Brain pericyte (primary cell): ENCODE results near the gene PPP2CA.
A peak's percentile ranks its signal among the peaks of the same experiment; 100 is the strongest.
"Not testable (repeated sequence)": the region's sequence is repeated elsewhere in the genome, so short reads cannot be mapped to it uniquely, and the experiment has no call there.

ENCODE experiments used
- DNase-seq: peaks from one replicate; pipeline ENCODE4 v3.0.0-alpha.2; 2012; ENCODE audit warnings: low read depth, low spot score

PPP2CA gene

DNA sequence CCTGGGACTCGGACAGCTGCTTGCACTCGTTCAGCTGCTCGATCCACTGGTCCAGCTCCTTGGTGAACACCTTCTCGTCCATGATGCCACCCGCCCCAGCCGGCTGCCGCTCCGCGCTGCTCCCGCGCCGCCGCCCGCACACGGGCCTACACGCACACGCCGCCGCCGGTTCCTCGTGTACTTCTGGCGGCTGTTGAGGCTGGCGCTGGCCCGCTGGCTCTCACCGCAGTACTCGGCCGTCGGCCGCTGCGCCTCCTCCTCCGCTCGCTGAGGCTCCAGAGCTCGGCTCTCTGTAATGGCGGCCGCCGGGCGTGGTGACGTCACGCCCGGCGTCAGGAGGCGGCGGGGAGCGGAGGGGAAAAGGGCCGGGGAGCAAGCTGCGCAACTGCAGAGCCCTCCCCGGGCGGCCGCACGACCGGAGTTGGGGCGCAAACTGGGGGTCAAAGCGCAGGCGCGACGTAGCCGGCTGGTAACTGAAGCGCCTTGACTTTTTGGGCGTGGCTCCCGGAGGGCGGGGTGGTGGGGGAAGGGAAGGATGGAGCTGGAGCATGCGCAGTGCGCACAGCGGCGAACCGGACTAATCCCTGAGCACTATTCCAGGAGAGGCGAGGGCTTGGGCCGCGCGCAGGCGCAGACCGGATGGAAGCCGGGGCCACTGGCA is at the start of gene PPP2CA:
PPP2CA (minus strand) TSS at position 294 of the 661 bp plus-strand sequence; CDS start at position 82, 212 bp downstream.
- peak; percentile 97 for DNase-seq

GRCh38 chr5:134273642-134274395 is 47.9 kb upstream of the PPP2CA start:
- no peak for DNase-seq

DNA sequence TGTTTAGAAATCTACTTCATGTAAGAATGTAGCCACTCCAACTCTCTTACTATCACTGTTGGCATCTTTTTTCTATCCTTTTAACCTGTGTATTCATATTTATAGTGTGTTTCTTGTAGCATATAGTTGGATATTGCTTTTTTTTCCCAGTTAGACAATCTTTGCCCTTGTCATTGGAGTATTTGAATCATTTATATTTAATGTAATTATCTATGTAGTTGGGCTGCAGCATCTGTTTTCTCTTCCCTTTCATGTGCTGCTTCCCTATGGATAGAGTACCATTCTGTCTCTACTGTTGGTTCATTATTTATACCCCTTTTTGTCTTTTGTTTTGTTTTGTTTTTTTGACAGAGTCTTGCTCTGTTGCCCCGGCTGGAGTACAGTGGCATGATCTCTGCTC is 45.2 kb upstream of the PPP2CA start:
- DNase-seq = no peak

GRCh38 chr5:134268919-134269318 is 43.0 kb upstream of the PPP2CA start:
- DNase-seq = no peak

DNA sequence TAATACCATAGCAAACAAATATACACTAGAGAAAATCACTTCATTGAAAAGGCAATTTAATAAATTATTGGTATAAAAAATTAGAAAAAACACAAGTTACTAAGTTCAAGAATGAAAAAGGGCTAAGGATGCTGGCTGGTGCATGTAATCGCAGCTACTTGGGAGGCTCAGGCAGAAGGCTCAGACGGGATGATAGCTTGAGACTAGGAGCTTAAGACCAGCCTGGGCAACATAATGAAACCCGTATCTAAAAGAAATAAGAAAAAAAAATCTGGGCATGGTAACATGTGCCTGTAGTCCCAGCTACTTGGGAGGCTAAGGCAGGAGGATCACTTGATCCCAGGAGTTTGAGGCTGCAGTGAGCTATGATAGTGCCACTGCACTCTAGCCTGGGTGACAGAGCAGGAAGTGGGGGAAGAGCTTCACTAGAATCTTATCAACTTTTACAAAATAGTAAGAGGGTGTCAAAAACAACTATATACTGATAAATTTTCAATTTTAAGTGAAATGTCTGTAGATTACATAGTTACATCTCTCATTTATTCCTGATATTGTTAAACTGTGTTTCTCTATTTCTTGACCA is 42.2 kb upstream of the PPP2CA start:
- no peak for DNase-seq

GRCh38 chr5:134267366-134268018 is 41.6 kb upstream of the PPP2CA start:
- DNase-seq = no peak

DNA sequence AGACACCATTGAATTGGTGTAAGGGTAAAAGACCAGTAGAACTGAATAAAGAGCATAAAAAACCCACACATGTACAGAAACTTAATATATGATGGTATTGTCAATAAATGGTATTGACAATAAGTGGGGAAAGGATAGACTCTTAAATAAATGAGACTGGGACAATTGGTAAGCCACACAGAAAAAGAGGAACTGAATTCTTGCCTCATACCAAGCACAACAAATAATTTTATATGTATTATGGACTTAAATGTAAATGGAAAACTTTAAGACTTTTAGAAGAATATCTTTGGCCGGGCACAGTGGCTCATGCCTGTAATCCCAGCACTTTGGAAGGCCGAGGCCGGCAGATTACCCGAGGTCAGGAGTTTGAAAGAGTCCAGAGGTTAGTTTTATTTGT is 37.9 kb upstream of the PPP2CA start:
- no peak for DNase-seq

DNA sequence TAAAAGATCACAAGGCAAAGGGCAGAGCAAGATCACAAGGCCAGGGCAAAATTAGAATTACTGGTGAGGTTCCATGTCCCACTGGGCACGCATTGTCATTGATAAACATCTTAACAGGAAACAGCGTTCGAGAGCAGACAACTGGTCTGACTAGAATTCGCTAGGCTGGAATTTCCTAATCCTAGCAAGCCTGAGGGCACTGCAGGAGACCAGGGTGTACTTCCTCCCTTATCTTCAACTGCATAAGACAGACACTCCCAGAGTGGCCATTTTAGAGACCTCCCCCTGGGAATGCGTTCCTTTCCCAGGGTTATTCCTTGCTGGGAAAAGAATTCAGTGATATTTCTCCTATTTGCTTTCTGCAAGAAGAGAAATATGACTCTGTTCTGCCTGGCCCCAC is 36.8 kb upstream of the PPP2CA start:
- DNase-seq = not testable (repeated sequence)

DNA sequence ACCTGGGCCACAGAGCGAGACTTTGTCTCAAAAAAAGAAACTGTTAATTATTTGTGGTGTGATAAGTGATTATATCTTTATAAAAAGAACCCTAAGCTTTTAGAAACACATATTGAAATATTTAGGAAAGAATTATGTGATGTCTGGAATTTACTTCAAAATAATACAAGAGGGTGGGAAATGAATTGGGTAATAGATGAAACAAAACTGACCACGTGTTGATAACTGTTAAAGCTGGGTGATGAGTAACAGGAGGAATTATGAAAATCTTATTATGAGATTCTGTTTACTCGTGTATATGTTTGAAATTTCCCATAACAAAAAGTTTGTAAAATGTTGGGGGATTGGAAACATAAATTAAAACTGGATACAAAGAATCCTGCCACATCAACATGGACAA is 33.0 kb upstream of the PPP2CA start:
- no peak for DNase-seq

DNA sequence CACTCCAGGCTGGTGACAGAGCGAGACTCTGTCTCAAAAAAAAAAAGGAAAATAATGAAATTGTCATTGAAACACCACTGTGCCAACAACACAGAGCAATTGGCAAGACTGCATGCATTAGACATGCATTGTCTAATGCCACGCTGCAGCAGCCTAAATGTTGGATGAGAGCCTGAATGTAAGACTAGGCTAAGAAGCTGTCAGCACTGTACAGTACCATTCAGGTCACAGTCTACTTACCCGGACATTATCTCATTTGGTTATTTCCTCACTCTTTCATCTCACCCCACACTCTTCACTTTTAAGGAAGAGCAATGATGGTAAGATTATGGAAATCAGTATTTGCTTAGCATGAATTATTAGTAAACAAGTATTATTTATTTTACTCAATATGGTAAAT is 31.3 kb upstream of the PPP2CA start:
- no peak for DNase-seq

GRCh38 chr5:134255418-134256150 is 29.7 kb upstream of the PPP2CA start:
- DNase-seq = no peak

- DNase-seq = not testable (repeated sequence)
Observed at GRCh38 chr5:134253368-134254153, 27.7 kb upstream of the PPP2CA start.

GRCh38 chr5:134252671-134253070 is 26.8 kb upstream of the PPP2CA start:
- DNase-seq = no peak

- DNase-seq = no peak
Observed at GRCh38 chr5:134250949-134251348, 25.1 kb upstream of the PPP2CA start.

GRCh38 chr5:134249469-134250379 is 23.9 kb upstream of the PPP2CA start:
- no peak for DNase-seq

- DNase-seq = no peak
Observed at GRCh38 chr5:134248256-134248655, 22.4 kb upstream of the PPP2CA start.

GRCh38 chr5:134247428-134248224 is 21.8 kb upstream of the PPP2CA start:
- DNase-seq = peak; percentile 41

- DNase-seq = no peak
Observed at GRCh38 chr5:134246771-134247427, 21.0 kb upstream of the PPP2CA start.
